ENCODE results near the gene RNF225.
"Not testable (repeated sequence)": the region's sequence is repeated elsewhere in the genome, so short reads cannot be mapped to it uniquely, and the experiment has no call there.

RNF225 gene

DNA sequence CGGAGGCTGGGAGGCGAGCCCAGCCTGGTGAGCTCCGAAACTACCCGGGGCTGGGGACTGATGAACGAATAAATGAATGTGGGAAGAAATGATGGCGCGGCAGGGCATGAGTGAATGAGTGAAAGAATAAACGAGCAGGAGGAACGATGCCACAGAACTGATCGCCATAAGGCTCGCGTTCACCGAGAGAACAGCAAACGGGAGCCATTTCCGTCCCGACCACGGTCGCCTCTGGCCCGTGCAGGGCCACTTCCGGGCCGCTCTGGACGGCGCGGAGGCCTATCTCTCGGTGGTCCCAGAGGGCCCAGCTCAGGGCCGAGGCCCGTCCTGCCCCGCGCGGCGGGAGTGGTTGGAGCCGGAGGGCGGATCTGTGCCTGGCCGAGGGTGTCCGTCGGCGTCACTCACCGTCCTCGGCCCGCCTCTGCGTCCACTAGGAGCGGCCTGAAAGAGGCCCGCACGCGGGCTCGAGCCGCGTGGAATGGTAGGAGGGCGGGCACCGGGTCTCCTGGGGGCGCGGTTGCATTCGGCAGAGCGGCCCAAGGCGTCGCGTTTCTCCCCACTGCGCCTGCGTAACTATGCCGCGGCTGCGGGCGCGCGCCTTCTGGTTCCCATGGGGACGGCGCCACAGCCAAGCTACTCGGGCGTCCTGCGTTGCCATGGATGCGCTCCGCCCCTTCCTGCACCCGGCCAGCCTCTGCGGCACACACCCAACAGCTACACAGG lies 33.0 kb upstream of the RNF225 start, which contains the start of gene ZNF497:
TSS of gene ZNF497 (minus strand) at position 480 of the 723 bp plus-strand sequence. CDS start 5,116 bp downstream, outside the sequence.
- peak; percentile 97 for DNase-seq

- DNase-seq = no peak
Measured at GRCh38 chr19:58364146-58364545, 31.3 kb upstream of the RNF225 start.

DNA sequence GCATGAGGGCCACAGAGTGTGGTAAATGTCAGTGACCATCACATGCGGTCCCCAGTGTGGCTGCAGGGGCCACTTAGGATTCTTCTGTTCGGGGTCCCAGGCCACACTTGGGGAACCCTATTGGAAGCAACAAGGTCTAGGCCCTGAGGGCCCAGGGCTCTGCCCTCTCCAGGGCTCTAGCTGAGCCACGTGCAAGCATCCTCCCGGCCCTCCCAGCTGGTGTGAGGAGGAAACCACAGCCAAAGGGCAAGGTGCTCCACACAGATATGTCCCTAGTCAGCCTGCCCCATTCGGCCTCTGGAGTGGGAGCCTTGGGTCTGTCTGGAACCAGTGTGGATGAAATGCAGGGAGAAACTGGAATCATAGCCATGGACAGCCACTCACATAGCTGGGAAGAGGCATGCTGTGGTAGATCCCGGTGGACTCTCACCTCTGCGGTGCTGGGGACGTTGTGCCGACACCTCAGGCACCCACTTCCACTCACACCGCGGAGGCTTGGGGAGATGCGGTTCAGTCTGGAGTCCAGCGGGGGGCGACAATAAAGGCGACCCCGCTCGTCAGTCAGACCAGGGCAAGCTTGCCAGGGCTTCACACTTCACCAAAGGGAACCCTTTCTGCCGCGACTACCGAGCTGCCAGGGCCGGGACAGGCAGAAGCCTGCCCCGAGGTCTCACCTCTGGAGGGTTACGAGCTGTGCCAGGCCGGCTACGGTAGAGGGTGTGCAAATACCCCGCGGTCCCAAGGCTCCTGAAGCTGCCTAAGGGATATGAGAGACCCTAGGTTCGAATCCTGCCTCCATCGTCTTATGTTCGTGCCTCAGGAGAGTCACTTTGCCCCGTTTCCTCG lies 28.6 kb upstream of the RNF225 start:
- no peak for DNase-seq

DNA sequence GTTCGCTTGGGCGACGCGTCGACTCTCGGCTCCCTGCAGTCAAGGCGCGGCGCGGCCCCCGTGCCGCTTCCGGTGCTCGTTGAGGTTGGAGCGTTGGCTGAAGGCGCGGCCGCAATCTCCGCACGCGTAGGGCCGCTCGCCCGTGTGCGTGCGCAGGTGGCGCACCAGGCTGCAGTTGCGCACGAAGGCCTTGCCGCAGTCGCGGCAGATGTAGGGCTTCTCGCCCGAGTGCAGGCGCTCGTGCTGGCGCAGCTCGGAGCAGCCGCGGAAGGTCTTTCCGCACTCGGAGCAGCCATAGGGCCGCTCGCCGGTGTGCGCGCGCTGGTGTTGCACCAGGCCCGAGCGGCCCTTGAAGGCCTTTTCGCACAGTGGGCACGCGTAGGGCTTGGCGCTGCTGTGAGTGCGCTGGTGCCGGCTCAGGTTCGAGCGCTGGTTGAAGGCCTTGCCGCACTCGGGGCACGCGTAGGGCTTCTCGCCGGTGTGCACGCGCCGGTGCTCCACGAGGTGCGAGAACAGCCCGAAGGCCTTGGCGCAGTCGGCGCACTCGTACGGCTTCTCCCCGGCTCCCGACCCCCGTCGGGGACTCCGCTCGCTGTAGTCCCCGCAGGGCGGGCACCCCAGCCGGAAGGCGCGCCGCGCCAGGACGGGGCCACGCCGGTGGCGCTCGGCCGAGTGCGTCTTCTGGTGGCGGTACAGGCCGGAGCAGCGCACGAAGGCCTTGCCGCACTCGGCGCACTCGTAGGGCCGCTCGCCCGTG lies 27.6 kb upstream of the RNF225 start:
- DNase-seq = no peak

DNA sequence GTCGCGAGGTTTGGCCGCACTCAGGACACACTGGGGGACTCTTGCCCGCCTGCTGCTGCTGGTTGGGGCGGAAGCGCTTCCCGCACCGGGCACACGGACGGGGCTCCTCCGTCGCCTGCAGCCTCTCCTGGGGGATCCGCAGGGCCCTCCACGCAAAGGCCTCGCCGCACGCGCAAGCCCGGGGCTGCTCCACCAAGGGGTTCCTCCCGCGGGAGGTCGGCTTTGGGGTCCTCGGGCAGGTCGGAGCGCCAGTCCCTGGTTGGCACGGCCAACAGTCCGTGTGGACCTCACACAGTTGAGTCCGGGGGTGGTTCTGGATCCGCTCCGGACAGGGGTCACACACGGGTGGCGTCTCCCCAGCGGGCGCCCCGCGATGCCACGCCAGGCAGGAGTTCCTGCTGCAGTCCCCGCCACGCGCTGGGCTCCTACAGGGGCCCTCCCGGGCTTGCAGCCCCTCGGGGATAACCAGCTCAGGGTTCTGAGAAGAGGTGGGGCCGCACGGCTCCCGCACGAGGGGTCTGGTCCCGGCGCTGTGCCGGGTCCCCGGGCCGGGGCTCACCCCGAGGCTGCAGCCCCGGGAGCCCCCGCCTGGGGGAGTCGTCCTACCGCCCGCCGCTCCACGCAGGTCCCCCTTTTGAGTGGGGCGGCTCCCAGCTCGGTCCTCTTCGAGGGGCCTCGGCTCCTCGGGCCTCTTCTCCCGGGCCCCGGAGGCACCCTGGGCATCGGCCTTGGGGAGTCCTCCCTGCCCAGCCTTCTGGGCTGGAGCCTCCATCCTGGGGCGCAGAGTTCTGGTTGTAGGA lies 26.7 kb upstream of the RNF225 start:
- no peak for DNase-seq

DNA sequence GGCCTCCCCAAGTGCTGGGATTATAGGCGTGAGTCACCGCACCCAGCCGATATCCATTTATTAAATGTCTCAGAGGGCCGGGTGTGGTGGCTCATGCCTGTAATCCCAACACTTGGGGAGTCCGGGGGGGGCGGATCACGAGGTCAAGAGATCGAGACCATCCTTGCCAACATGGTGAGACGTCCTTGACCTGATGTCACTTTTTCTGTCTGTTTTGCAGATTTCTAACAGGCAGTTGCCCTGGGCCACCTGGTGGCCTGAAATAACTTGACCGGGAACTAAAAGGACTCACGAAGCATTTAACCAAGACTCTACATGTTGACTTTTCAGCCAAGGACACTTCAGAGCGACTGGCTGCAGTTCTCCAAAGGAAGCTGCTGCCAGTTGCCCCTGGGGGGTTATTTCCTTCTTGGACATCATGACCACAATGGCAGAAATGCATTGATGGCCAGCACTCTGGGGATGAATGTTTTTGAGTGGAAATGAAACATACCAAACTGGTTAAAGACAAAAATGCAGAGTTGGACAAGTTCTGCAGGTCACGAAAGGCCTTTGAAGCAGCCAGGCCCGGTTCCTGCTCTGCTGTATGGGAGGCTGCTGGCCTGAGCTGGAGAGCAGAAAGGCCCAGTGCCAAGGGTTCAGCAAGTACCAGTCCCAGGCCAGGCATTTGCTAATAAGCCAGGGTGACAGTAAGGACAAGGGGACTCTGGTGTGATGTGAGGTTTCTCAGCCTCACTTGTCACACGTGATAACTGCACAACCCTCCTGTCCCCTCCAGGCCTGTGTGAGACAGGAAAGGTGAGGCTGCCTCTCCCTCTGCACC lies 22.9 kb upstream of the RNF225 start:
- no peak for DNase-seq

- no peak for DNase-seq
Measured at GRCh38 chr19:58374200-58374599, 21.3 kb upstream of the RNF225 start.

- not testable (repeated sequence) for DNase-seq
Measured at GRCh38 chr19:58376724-58377123, 18.7 kb upstream of the RNF225 start.

- DNase-seq = no peak
Measured at GRCh38 chr19:58379246-58379645, 16.2 kb upstream of the RNF225 start.

DNA sequence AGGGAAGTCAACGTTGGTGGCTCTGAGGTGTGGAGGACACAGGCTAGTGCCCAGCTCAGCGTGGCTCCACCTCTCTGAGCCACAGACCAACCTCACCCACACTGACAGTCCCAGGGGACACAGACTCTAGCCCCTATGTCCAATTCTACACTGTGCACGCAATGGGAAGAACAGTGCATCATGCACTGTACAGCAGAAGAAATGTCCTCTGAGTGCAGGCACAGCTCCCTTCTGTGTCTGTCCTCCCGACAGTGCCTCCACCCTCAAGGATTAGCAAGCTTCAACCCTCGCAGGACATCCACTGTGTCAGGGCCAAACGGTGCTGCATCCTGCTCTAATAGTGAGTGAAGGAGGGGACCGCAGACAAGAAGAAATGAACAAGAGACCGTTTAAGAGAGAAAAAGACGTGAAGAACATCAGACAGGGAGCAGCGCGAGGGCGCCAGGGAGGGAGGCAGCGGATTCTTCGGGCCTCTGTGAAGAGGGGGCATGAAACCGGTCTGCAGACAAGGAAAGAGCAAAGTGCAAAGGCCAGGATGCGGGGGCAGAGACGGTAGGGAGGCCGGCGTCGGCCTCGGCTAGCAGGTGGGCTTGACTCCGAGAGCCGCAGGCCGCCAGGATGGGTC lies 15.3 kb upstream of the RNF225 start:
- no peak for DNase-seq

DNA sequence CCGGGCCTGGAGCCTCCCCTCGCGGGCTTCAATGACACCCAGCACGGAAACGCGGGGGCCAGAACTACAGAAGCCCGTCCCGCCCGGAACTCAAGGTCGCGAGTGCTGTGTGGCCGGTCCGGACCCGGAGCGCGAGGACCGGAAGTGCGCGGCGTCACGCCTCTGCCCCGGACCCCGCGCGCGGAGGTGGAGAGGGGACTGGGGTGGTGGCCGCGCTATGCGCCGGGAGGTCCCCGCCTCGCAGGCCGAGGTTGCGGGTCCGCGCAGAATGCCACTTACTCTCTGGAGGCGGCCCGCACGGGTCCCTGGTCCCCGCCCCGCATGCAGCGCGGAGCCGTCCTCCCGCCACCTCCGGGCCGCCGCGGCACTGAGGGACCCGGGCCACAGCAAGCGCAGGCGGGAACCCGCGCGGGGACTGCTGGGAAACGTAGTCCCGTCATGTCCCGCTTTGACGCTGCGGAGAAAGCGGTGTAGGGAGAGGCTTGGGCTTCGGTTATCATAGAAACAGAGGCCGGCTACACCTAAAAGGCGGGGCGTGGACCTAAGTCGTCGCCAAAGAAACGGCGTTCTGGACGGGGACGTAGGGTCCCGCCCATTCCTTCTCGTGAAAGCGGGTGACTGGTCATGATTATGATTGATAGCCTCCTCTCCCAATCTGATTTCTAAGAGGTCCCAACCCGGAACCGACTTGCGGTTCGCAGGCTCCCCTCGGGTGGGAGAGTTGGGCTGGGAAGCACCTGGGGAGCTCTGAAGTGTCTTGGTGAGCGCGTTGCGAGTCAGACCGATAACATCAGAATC lies 14.6 kb upstream of the RNF225 start, which contains the start of gene ZNF837:
TSS of gene ZNF837 (minus strand) at position 369 of the 798 bp plus-strand sequence. CDS start 11,698 bp downstream, outside the sequence.
- DNase-seq = peak; percentile 96

DNA sequence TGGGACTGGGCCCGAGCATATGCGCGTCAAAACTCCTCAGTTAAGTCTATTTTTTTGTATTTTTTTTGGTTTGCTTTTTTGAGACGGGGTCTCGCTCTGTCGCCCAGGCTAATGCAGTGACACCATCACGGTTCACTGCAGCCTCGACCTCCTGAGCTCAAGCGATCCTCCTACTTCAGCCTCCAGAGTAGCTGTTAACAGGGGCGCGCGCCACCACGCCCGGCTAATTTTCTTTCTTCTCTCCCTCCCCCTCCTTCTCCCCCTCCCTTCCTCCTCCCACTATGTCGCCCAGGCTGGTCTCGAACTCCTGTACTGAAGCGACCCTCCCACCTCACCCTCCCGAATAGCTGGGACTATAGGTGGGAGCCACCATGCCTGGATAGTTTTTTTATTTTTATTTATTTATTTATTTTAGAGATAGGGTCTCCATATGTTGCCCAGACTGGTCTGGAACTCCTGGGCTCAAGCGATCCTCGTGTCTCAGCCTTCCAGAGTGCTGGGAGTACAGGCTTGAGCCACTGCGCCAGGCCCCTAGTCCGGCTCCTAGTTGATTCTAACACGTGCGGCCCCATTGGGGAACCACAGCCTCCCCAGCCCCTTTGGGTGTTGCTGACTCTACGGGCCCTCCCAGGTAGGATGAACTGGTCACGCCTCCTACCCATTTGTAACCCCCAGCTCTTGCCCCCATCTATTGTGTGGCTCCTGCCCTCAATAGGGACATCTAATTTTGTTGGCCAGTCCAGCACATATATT lies 13.8 kb upstream of the RNF225 start:
- peak; percentile 15 for DNase-seq

DNA sequence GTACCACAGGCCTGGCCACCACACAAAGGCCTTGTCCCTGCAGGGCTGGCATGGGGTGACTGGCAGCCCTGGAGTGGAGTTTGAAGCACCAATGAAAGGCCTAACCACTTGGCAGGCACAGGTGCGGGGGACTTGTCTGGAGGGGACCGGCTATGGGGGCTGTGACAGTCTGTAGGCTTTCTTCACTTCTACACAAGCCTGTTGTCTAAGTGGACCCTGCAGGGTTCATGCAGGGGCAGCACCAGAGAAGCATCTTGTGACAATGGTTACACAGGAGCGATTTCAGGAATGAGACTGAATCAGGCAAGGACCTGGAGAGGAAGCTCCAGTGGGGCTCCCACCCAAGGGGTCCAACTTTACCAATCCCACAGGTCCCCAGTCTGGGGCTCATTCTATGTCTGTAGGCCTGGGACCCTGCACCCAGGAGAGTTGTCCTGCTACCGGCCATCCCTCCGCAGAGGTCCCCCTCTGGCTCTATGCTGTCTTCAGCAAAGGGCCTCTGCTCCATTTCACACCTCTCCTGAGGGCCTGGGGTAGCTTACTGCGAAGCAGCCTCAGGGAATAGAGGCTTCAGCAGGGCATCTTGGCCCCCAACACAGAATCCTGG lies 12.4 kb upstream of the RNF225 start:
- no peak for DNase-seq

DNA sequence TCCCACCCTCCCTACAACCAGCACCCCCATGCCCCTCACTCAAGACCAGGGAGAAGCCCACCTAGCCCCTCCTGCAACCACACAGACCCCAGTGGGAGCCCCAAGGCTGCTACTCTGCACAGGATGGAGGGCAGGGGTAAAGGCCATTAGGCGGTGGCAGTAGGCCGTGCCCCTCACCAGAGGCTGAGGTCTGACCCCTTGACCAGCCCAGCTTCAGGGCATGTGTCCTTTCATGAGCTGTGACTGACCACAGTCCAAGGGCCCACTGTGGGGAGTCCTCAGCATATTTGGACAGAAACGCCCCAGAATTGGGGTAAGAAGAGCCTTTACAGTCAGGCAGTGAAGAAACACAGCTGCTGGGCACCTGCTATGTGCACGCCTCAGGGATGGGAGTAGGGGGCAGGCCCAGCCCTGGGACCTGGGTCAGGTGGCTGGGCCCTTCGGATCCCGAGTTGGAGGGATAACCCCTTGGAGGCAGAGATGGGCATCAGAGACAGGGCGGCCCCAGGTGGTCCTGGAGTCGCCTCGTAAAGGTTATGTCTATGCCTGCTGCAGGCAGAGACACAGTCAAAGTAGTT lies 10.1 kb upstream of the RNF225 start:
- no peak for DNase-seq

DNA sequence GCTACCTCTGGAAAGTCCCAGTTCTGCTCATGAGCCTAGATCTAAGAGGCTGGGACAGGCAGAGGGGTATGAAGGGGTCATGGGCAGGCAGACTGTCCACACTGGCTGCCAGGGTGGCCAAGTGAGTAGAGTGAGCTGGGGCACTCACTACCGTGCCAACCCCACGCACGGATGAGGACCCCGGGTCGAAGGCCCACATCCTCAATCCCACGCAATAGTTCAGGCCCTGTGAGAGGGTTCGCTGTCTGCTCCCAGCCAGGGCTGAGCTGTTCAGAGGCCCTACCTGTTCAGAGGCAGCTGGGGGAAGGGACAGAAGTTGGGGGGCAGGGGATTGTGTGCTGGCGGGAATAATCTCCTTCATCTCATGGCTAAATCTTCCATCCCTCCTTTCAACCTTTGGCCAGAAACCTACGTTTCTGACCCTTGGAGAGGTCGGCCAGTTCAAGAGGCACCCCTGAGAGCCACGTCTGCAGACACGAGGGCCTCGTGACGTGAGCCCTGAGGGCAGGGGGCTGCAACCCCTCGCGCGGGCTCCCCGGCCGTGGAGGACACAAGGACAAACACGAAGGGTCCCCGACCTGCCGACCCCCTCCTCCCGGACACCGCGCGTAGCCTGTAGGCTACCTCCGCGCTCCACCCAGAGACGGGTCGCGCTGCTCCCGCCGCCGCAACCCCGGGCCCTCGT lies 9.4 kb upstream of the RNF225 start:
- peak; percentile 45 for DNase-seq

DNA sequence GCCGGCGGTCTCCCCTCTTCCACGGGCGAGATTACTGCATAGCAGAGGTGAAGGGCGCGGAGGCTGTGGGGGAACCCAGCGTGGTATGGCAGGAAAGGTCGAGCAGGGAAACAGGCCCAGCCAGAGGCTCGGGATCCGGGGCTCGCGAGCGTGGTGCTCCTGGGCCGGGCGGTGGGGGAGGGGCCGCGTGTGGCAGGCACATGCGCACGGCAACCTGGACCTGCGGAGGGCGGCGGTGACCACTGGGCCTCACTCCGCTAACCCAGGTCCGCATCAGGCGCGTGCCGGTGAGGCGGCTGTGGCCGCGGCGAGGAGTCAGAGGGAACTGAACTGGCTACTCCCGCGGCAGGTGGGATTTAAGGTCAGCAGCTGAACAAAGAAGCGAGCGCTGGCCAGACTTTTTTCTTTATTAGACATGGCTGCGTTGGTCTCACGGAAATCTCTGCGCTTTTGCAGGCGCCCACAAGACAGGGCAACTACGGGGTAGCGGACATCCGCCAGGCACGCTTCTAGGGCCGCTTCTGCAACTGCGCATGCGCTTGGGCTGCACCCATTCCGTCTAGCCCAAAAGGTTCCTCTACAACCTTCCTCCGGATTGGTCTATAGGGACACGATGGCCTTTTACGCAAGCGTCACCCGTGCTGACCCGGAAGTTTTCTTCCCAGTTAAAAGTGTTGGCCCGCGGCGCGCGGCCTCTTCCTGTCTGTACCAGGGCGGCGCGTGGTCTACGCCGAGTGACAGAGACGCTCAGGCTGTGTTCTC lies 8.7 kb upstream of the RNF225 start, which contains the start of gene RPS5:
TSS of gene RPS5 (plus strand) at position 694 of the 762 bp plus-strand sequence. CDS start 869 bp downstream, outside the sequence.
- peak; percentile 93 for DNase-seq

Measured in stimulated activated CD4-positive, alpha-beta T cell treated with anti-CD3 and anti-CD28 coated beads, Interleukin-4, amount 100 ng/mL, for 1 hour (primary cell).